22Rv1 (cell line): ENCODE measurements around the gene KXD1.

Source experiments
- H3K27ac ChIP-seq: fragments of 450-650 bp; 2 replicates; pipeline ENCODE4 v1.5.1; 2017
- ZFX ChIP-seq: fragments of 450-650 bp; IDR thresholded peaks from 2 replicates; pipeline ENCODE4 v1.6.1; 2017; ENCODE audit warnings: antibody characterized with exemption, borderline replicate concordance
- TF ChIP-seq, protein P1 (sequence below): fragments of 450-650 bp; IDR thresholded peaks from 2 replicates; pipeline ENCODE4 v1.5.1; 2017; ENCODE audit warnings: mild to moderate bottlenecking

KXD1 gene

DNA sequence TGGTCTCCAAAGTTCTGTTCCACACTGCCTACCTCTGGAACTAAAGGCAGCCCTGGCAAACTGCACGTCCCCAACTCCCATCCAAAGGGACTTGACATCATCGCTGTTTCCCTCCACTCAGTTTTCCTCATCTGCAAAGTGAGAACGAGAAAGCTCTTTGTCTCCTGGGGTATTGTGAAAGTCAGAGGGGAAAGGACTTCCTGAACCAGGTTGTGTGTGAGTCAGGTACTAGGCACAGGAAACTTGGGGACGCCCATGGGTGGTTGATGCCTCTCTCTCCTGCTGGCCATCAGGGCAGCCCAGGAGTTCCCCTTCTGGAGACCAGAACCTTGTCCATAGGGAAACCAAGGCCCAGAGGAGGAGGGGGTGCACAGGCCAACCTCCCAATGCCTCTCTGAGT is 44.2 kb downstream of the KXD1 start:
- TF ChIP-seq, protein P1, sequence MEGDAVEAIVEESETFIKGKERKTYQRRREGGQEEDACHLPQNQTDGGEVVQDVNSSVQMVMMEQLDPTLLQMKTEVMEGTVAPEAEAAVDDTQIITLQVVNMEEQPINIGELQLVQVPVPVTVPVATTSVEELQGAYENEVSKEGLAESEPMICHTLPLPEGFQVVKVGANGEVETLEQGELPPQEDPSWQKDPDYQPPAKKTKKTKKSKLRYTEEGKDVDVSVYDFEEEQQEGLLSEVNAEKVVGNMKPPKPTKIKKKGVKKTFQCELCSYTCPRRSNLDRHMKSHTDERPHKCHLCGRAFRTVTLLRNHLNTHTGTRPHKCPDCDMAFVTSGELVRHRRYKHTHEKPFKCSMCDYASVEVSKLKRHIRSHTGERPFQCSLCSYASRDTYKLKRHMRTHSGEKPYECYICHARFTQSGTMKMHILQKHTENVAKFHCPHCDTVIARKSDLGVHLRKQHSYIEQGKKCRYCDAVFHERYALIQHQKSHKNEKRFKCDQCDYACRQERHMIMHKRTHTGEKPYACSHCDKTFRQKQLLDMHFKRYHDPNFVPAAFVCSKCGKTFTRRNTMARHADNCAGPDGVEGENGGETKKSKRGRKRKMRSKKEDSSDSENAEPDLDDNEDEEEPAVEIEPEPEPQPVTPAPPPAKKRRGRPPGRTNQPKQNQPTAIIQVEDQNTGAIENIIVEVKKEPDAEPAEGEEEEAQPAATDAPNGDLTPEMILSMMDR, result no peak
- TF ChIP-seq ZFX, result no peak
- no peak overlapping the region for H3K27ac ChIP-seq

DNA sequence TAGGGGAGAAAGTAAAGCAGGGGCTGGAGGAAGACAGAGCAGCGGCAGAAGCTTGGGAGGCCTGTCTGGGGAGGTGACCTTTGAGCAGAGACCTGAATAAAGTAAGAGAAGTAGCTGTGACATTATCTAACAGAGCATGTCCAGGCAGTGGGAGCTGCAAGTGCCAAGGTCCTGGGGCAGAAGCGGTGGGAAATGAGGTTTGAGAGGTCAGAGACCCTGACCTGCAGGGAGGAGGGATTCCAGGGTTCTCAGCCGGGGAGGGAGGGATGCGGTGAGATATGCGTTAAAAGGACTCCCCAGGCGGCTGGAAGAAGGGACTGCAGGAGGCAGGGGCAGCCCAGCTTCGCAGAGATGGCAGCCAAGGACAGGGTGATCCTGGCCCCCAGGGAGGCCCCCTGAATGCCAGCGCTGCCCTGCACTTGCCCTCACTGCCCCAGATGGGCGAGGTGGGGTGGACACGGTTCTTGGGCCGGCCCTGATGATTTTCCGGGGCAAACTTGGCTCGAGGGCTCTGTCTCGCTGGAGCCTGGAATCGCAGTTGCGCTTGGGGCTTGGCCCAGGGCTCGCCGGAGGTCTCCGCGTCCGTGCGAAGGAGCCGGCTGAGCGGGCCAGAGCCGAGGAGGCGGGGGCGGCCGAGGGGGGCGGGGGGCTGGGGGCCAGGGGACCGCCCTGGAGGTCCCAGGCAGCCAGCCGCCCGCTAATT is 45.7 kb downstream of the KXD1 start:
- TF ChIP-seq ZFX, result no peak
- TF ChIP-seq, protein P1, result peak; percentile 18; the same call in 1 of the 2 replicates
- no peak overlapping the region for H3K27ac ChIP-seq

DNA sequence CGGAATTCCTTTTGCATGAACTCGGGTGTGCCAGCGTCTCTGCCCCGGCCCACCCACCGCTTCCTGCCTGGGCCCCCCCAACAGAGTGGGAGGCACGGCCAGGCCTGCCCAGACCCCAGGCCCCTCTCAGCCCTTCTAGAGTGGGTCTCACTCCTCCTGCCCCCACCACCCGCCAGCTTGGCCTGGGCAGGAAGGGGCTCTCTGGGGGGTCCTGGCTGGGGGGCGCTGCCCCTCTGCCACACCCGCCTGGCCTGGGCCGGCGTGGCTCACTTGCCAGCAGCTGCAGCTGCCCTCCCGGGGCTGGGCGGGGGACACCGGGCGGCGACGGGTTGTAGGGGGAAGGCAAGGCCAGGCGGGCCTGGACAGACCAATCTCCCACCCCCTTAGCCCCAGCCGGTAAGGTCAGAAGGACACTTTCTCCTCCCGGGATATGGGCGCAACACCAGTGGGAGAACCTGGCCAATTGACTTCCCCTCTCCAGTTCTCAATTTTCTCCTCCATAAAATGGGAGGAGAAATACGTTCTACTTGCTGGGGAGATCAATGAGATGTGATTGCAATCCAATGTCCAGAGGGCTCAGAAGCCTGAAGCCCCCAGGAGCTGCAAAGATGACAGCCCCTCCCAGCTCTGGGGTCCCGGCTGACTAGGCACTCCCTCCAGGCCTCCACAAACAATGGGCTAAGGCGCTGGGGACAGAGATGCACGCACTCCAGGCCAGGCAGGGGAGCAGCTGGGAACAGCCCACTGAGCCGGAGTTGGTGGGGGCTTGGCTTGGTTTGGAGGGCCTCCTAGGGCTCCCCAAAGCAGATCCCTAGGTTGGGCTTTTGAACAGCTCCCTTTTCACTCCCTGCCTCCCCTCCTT is 46.5 kb downstream of the KXD1 start:
- TF ChIP-seq, protein P1, result no peak
- no peak for TF ChIP-seq ZFX
- H3K27ac ChIP-seq, result no peak overlapping the region

DNA sequence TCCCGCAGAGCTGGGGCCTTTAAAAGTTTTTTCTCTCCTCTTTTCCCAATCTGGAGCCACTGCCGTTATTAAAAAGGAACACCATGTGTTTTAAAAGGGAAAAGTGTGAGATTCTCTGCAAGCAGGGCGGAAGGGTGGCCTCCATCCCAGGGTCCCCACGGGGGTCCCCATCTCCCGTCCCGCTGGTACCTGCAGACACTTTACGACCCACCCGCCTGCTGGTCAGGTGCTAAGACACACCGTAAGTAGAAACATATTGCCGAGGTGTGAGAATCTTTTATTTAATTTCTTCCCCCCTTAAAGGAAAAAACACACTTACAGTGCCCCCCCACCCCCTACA is 47.1 kb downstream of the KXD1 start:
- H3K27ac ChIP-seq, result no peak overlapping the region
- TF ChIP-seq, protein P1, result no peak
- no peak for TF ChIP-seq ZFX

DNA sequence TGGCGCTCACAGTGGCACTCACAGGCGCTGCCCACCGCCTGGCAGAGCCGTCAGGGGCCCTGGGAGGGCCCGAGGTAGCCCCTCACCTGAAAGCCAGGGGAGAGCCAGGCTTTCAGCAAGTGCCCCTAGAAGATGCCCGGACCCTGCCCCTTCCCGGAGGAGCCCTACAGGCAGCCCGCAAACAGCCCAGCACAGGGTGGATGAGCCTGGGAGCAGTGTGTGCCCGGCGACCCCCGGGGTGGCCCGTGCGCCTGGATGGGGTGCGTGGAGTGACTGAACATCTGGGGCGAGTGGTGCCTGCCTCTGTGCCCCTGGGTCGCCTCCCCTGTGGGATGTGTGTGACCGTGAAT is 47.5 kb downstream of the KXD1 start:
- no peak for TF ChIP-seq ZFX
- TF ChIP-seq, protein P1, result no peak
- H3K27ac ChIP-seq, result no peak overlapping the region

DNA sequence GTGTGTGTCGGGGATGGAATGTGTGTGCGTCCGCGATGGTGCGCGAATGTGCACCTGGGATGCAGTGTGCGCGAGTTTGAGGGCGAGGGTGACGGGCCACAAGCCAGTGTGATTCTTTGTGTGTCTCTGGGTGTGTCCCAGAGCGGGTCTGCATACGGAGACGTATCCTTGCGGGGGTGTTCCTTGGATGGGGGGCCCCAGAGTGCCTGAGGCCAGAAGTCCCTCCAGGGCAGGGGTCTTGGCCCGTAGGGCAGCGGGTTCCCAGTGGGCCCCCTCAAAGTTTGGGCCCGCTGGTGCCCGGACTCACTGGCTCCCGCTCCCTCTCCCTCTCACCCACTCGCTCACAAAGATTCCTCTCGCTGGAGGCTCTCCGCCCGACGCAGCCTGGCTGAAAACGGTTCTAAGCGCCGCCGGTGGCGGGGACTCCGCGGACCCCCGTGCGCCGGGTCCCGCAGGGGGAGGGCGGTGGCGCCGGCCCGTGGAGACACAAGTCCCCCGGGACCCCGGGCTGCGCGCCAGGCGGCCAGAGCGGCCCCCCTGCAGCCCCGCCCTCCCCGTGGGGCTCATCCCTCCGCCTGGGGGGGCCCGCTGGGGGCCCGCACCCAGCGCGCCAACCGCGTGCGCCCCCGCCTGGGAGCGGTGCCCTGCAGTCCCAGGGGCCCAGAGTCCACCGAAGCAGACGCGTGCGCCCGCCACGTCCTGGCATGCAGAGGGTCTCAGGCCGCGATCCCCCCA is 48.0 kb downstream of the KXD1 start:
- no peak for TF ChIP-seq ZFX
- TF ChIP-seq, protein P1, result no peak

More for the DNA sequence above, 48.0 kb downstream of the KXD1 start:
- no peak overlapping the region for H3K27ac ChIP-seq
